Naive thymus-derived CD4-positive, alpha-beta T cell (primary cell): ENCODE results near the gene CHST3. TPM values are rescaled to one million over a fixed set of nuclear protein-coding genes. Genes with fewer than 3 reads are reported as not detected.
A peak's percentile ranks its signal among the peaks of the same experiment; 100 is the strongest.
"Not testable (repeated sequence)": the region's sequence is repeated elsewhere in the genome, so short reads cannot be mapped to it uniquely, and the experiment has no call there.

Experiments
- ATAC-seq: fragments of 150-1000 bp; cut with Tn5 transposase; 2 replicates; pipeline ENCODE4 v1.10.0; 2021; ENCODE audit warnings: mild to moderate bottlenecking, moderate library complexity
- CTCF ChIA-PET: fragments of 350-600 bp; sonication (Branson Sonifier 250); formaldehyde crosslinking; loops from one replicate; lab custom pipeline; 2021; ENCODE audit warnings: antibody characterized with exemption; lab: Charles Lee
- POLR2A ChIA-PET: fragments of 350-600 bp; sonication (Branson Sonifier 250); formaldehyde crosslinking; loops from one replicate; lab custom pipeline; 2021; ENCODE audit warnings: antibody characterized with exemption, inconsistent platforms; lab: Charles Lee
- DNase-seq, 9 donors: peaks; one replicate each; pipeline versions ENCODE4 v3.0.0 to v3.0.0-alpha.2; 2020 to 2022; ENCODE audit warnings: mixed read lengths in 1 of 9
- H3K27ac ChIP-seq: one replicate; pipeline ENCODE4 v1.7.0; 2013; ENCODE audit warnings: mild to moderate bottlenecking, low read depth, low read length, moderate library complexity
- H3K27me3 ChIP-seq, 2 donors: one replicate each; pipeline ENCODE4 v1.7.0; 2013; ENCODE audit warnings: low read length in 2 of 2, mild to moderate bottlenecking in 2 of 2, moderate library complexity in 2 of 2; ENCODE audit not compliant: control insufficient read depth in 2 of 2, insufficient read depth in 2 of 2
- H3K36me3 ChIP-seq, 3 experiments: 1 replicate in 2 of 3; 2 replicates in 1 of 3; pipeline ENCODE4 v1.7.0; 2013; ENCODE audit warnings: low read length in 3 of 3, mild to moderate bottlenecking in 3 of 3, moderate library complexity in 1 of 3; ENCODE audit not compliant: insufficient read depth in 3 of 3, control insufficient read depth in 2 of 3
- H3K4me1 ChIP-seq, 2 donors: one replicate each; pipeline ENCODE4 v1.7.0; 2013; ENCODE audit warnings: low read length in 2 of 2, mild to moderate bottlenecking in 2 of 2, moderate library complexity in 1 of 2; ENCODE audit not compliant: control insufficient read depth in 2 of 2, insufficient read depth in 2 of 2
- H3K4me3 ChIP-seq: 2 replicates; pipeline ENCODE4 v1.7.0; 2013; ENCODE audit warnings: mild to moderate bottlenecking, low read length
- H3K9me3 ChIP-seq, 3 experiments: 1 replicate in 2 of 3; 2 replicates in 1 of 3; pipeline ENCODE4 v1.7.0; 2013; ENCODE audit warnings: low read length in 3 of 3; ENCODE audit not compliant: control insufficient read depth in 2 of 3
- H3K27ac Mint-ChIP-seq, 9 donors: one replicate each; pipeline ENCODE4 v1.8.0; 2020 to 2022; ENCODE audit warnings: mixed read lengths in 9 of 9, mild to moderate bottlenecking in 8 of 9, moderate library complexity in 5 of 9, inconsistent platforms in 2 of 9
- H3K27me3 Mint-ChIP-seq, 5 donors: one replicate each; pipeline ENCODE4 v1.8.0; 2021 to 2022; ENCODE audit warnings: mixed read lengths in 5 of 5, mild to moderate bottlenecking in 1 of 5
- H3K36me3 Mint-ChIP-seq, 5 donors: one replicate each; pipeline ENCODE4 v1.8.0; 2020 to 2022; ENCODE audit warnings: mixed read lengths in 5 of 5, mild to moderate bottlenecking in 3 of 5, inconsistent platforms in 1 of 5
- H3K4me1 Mint-ChIP-seq, 7 donors: one replicate each; pipeline ENCODE4 v1.8.0; 2020 to 2022; ENCODE audit warnings: mixed read lengths in 7 of 7, mild to moderate bottlenecking in 3 of 7, inconsistent platforms in 1 of 7
- H3K4me3 Mint-ChIP-seq, 10 donors: one replicate each; pipeline ENCODE4 v1.8.0; 2020 to 2022; ENCODE audit warnings: mild to moderate bottlenecking in 10 of 10, mixed read lengths in 10 of 10, moderate library complexity in 6 of 10, inconsistent platforms in 2 of 10
- H3K9me3 Mint-ChIP-seq, 11 donors: one replicate each; pipeline ENCODE4 v1.8.0; 2020 to 2022; ENCODE audit warnings: mixed read lengths in 11 of 11, mild to moderate bottlenecking in 4 of 11, inconsistent platforms in 1 of 11, moderate library complexity in 1 of 11
- intact Hi-C, 2 donors: fragments of 100-400 bp; cut with micrococcal nuclease; formaldehyde crosslinking; loops; one replicate each; pipeline ENCODE4 v1.15.1; 2023
- polyA plus RNA-seq, 2 donors: library from polyadenylated mRNA; unstranded; fragments of 300-500 nt; fragmentation: Illumina TruSeq; gene quantifications; one replicate each; pipeline ENCODE4 v1.2.3, GENCODE V29; 2021
- total RNA-seq, 6 experiments: library from RNA in 5 of 6; stranded (reverse) in 5 of 6; gene quantifications; 1 replicate in 5 of 6; 2 replicates in 1 of 6; pipeline ENCODE4 v1.2.3 and lab custom pipeline; 2021 to 2026

The CHST3 gene
- total and polyA plus RNA-seq, 7 experiments from 2014 or later = 0.05 TPM; not detected in 6

GRCh38 chr10:71975087-71975870 lies 11.1 kb downstream of the CHST3 start:
- ATAC-seq = no peak
- intact Hi-C loops = no loop called here
- ChIA-PET CTCF (no interaction called here), POLR2A (interaction anchor here (0.6 to 0.7 kb wide), 2 partner anchors 52 to 211 kb away, joined by 3 read pairs; no protein-coding TSS in a partner anchor)
- H3K4me3 Mint-ChIP-seq = no peak overlapping the region
- no peak overlapping the region for H3K27ac ChIP-seq
- H3K36me3 ChIP-seq = no peaks in the 10 kb centered on the region
- H3K9me3 Mint-ChIP-seq = no peaks in the 10 kb centered on the region
- no peaks in the 10 kb centered on the region for H3K9me3 ChIP-seq
- no peak for DNase-seq
- peaks cover 0 to 12% (median 4%) of the 10 kb centered on the region in 7 donors for H3K4me1 Mint-ChIP-seq
- peak overlapping the region in 1 of 9 donors; percentile 3 for H3K27ac Mint-ChIP-seq
- H3K4me1 ChIP-seq = no peaks in the 10 kb centered on the region
- H3K4me3 ChIP-seq = no peak overlapping the region
- no peaks in the 10 kb centered on the region for H3K36me3 Mint-ChIP-seq
- no peaks in the 10 kb centered on the region for H3K27me3 Mint-ChIP-seq
- H3K27me3 ChIP-seq = no peaks in the 10 kb centered on the region

GRCh38 chr10:71975871-71976725 lies 11.9 kb downstream of the CHST3 start:
- H3K27me3 Mint-ChIP-seq = no peaks in the 10 kb centered on the region
- Histone ChIP-seq H3K4me3 (no peak overlapping the region), H3K4me1 (no peaks in the 10 kb centered on the region), H3K27me3 (no peaks in the 10 kb centered on the region), H3K9me3 (no peaks in the 10 kb centered on the region), H3K36me3 (no peaks in the 10 kb centered on the region), H3K27ac (no peak overlapping the region)
- ATAC-seq (no peak), DNase-seq (no peak)
- intact Hi-C loops = no loop called here
- no peak overlapping the region for H3K4me3 Mint-ChIP-seq
- peaks cover 0 to 12% (median 4%) of the 10 kb centered on the region in 7 donors for H3K4me1 Mint-ChIP-seq
- H3K27ac Mint-ChIP-seq = no peak overlapping the region
- no peaks in the 10 kb centered on the region for H3K36me3 Mint-ChIP-seq
- POLR2A ChIA-PET = interaction anchor here (0.6 to 0.7 kb wide), 2 partner anchors 52 to 211 kb away, joined by 3 read pairs; no protein-coding TSS in a partner anchor
- no peaks in the 10 kb centered on the region for H3K9me3 Mint-ChIP-seq
- CTCF ChIA-PET = no interaction called here

GRCh38 chr10:71977614-71977903 lies 13.4 kb downstream of the CHST3 start:
- ATAC-seq, H3K27ac Mint-ChIP-seq, intact Hi-C loops, DNase-seq, H3K36me3 Mint-ChIP-seq, H3K9me3 Mint-ChIP-seq, H3K27ac ChIP-seq, H3K9me3 ChIP-seq, H3K4me3 ChIP-seq, H3K4me1 ChIP-seq, H3K27me3 ChIP-seq, POLR2A ChIA-PET, H3K4me3 Mint-ChIP-seq, H3K36me3 ChIP-seq, H3K27me3 Mint-ChIP-seq: not testable (repeated sequence)
- CTCF ChIA-PET = interaction anchor here (0.5 to 2.0 kb wide), 5 partner anchors 50 to 456 kb away, joined by 3 to 13 read pairs (median 5); no protein-coding TSS in a partner anchor
- peaks cover 0 to 12% (median 4%) of the 10 kb centered on the region in 7 donors for H3K4me1 Mint-ChIP-seq

- DNase-seq (no peak), ATAC-seq (no peak)
- Histone ChIP-seq H3K9me3 (no peaks in the 10 kb centered on the region), H3K4me1 (no peaks in the 10 kb centered on the region), H3K27ac (no peak overlapping the region), H3K4me3 (no peak overlapping the region), H3K36me3 (no peaks in the 10 kb centered on the region), H3K27me3 (no peaks in the 10 kb centered on the region)
- Mint-ChIP-seq H3K4me3 (no peak overlapping the region), H3K27me3 (no peaks in the 10 kb centered on the region), H3K9me3 (no peaks in the 10 kb centered on the region), H3K27ac (no peak overlapping the region), H3K36me3 (no peaks in the 10 kb centered on the region), H3K4me1 (peaks cover 0 to 12% (median 2%) of the 10 kb centered on the region in 7 donors)
- ChIA-PET POLR2A (interaction anchor here (0.5 kb wide), 1 partner anchor 14 kb away, joined by 3 read pairs; no protein-coding TSS in a partner anchor), CTCF (interaction anchor here (2.0 kb wide), 2 partner anchors 81 to 83 kb away, joined by 5 to 13 read pairs; no protein-coding TSS in a partner anchor)
- intact Hi-C loops = loop anchor here in 1 of 2 donors (1.0 kb wide), 1 partner anchor 82 kb away; no protein-coding TSS in a partner anchor
These were observed 14.3 kb downstream of the CHST3 start for GRCh38 chr10:71978476-71978875.

- H3K27ac Mint-ChIP-seq = no peak overlapping the region
- Histone ChIP-seq H3K4me1 (no peaks in the 10 kb centered on the region), H3K4me3 (no peak overlapping the region), H3K36me3 (no peaks in the 10 kb centered on the region), H3K27ac (no peak overlapping the region), H3K27me3 (no peaks in the 10 kb centered on the region), H3K9me3 (no peaks in the 10 kb centered on the region)
- H3K4me1 Mint-ChIP-seq = peaks cover 0 to 6% (median 0%) of the 10 kb centered on the region in 7 donors
- H3K36me3 Mint-ChIP-seq = no peaks in the 10 kb centered on the region
- POLR2A ChIA-PET = no interaction called here
- no peak for DNase-seq
- no peak for ATAC-seq
- no peaks in the 10 kb centered on the region for H3K27me3 Mint-ChIP-seq
- no peak overlapping the region for H3K4me3 Mint-ChIP-seq
- CTCF ChIA-PET = interaction anchor here (2.0 kb wide), 1 partner anchor 82 kb away, joined by 5 read pairs; no protein-coding TSS in a partner anchor
- intact Hi-C loops = loop anchor here in 1 of 2 donors (1.0 kb wide), 1 partner anchor 83 kb away; no protein-coding TSS in a partner anchor
- no peaks in the 10 kb centered on the region for H3K9me3 Mint-ChIP-seq
These were observed 14.9 kb downstream of the CHST3 start for GRCh38 chr10:71978988-71979691.

GRCh38 chr10:71979692-71980062 lies 15.5 kb downstream of the CHST3 start:
- H3K9me3 ChIP-seq = no peaks in the 10 kb centered on the region
- CTCF ChIA-PET = no interaction called here
- Mint-ChIP-seq H3K27ac (no peak overlapping the region), H3K27me3 (no peaks in the 10 kb centered on the region), H3K4me3 (no peak overlapping the region), H3K9me3 (no peaks in the 10 kb centered on the region), H3K4me1 (peaks cover 0 to 5% (median 0%) of the 10 kb centered on the region in 7 donors), H3K36me3 (no peaks in the 10 kb centered on the region)
- no peak for DNase-seq
- POLR2A ChIA-PET = no interaction called here
- ATAC-seq = no peak
- H3K27me3 ChIP-seq = no peaks in the 10 kb centered on the region
- no peaks in the 10 kb centered on the region for H3K4me1 ChIP-seq
- no peaks in the 10 kb centered on the region for H3K36me3 ChIP-seq
- H3K4me3 ChIP-seq = no peak overlapping the region
- intact Hi-C loops = no loop called here
- no peak overlapping the region for H3K27ac ChIP-seq
